GM18909 (cell line): ENCODE results near the gene LRPPRC.
A peak's percentile ranks its signal among the peaks of the same experiment; 100 is the strongest.
"Not testable (repeated sequence)": the region's sequence is repeated elsewhere in the genome, so short reads cannot be mapped to it uniquely, and the experiment has no call there.

ENCODE experiments used
- ATAC-seq: cut with Tn5 transposase; IDR thresholded peaks from one replicate; pipeline ENCODE4 v1.9.1; 2021; ENCODE audit warnings: mild to moderate bottlenecking; ENCODE audit not compliant: unreplicated experiment, poor library complexity

Gene LRPPRC

GRCh38 chr2:43995733-43996533, at the start of gene LRPPRC:
LRPPRC (minus strand) TSS chr2:43995989; CDS start chr2:43995947, 42 bp downstream.
- peak; percentile 91 for ATAC-seq

GRCh38 chr2:44045061-44045460, 49.3 kb upstream of the LRPPRC start:
- ATAC-seq, result no peak

GRCh38 chr2:44044281-44044720, 48.5 kb upstream of the LRPPRC start:
- peak; percentile 94 for ATAC-seq

GRCh38 chr2:44040365-44040764, 44.6 kb upstream of the LRPPRC start:
- no peak for ATAC-seq

GRCh38 chr2:44038277-44038676, 42.5 kb upstream of the LRPPRC start:
- ATAC-seq, result no peak

- no peak for ATAC-seq
Measured at GRCh38 chr2:44037221-44037620, 41.4 kb upstream of the LRPPRC start.

GRCh38 chr2:44033947-44034346, 38.2 kb upstream of the LRPPRC start:
- no peak for ATAC-seq

- not testable (repeated sequence) for ATAC-seq
Measured at GRCh38 chr2:44027076-44027475, 31.3 kb upstream of the LRPPRC start.

GRCh38 chr2:44016282-44016681, 20.5 kb upstream of the LRPPRC start:
- ATAC-seq, result no peak

- no peak for ATAC-seq
Measured at GRCh38 chr2:44015239-44015638, 19.4 kb upstream of the LRPPRC start.

GRCh38 chr2:44013205-44013604, 17.4 kb upstream of the LRPPRC start:
- ATAC-seq, result not testable (repeated sequence)

- ATAC-seq, result no peak
Measured at GRCh38 chr2:44010266-44010665, 14.5 kb upstream of the LRPPRC start.

- no peak for ATAC-seq
Measured at GRCh38 chr2:44009136-44009735, 13.4 kb upstream of the LRPPRC start.

GRCh38 chr2:44005846-44006245, 10.1 kb upstream of the LRPPRC start:
- no peak for ATAC-seq

GRCh38 chr2:44004735-44005602, 9.2 kb upstream of the LRPPRC start:
- no peak for ATAC-seq

GRCh38 chr2:44001716-44002115, 5.9 kb upstream of the LRPPRC start:
- no peak for ATAC-seq

- no peak for ATAC-seq
Measured at GRCh38 chr2:43998263-43998662, 2.5 kb upstream of the LRPPRC start.

- ATAC-seq, result no peak
Measured at GRCh38 chr2:43993437-43993836, 2.4 kb downstream of the LRPPRC start.

GRCh38 chr2:43989545-43989944, 6.2 kb downstream of the LRPPRC start:
- ATAC-seq, result no peak

- no peak for ATAC-seq
Measured at GRCh38 chr2:43986600-43986999, 9.2 kb downstream of the LRPPRC start.

- ATAC-seq, result no peak
Measured at GRCh38 chr2:43985359-43985758, 10.4 kb downstream of the LRPPRC start.
